Calu3 (cell line): ENCODE results near the gene TSTD2. TPM values are rescaled to one million over a fixed set of nuclear protein-coding genes. Genes with fewer than 3 reads are reported as not detected.

Experiments used
- BruUV-seq: library from RNA; stranded (reverse); fragments of 400-500 nt; replicated peaks from 2 replicates; lab custom pipeline; 2021; lab: Mats Ljungman, UMichigan
- CTCF ChIA-PET: fragments of 300-600 bp; sonication (Branson Sonifier 250); formaldehyde crosslinking; loops from one replicate; lab custom pipeline; 2022; ENCODE audit warnings: antibody characterized with exemption; lab: Charles Lee
- DNase-seq: peaks from one replicate; pipeline ENCODE4 v3.0.0; 2022
- H3K27ac Mint-ChIP-seq: one replicate; pipeline ENCODE4 v1.8.0; 2022; ENCODE audit warnings: mixed read lengths; ENCODE audit not compliant: unreplicated experiment
- H3K27me3 Mint-ChIP-seq: one replicate; pipeline ENCODE4 v1.8.0; 2022; ENCODE audit warnings: mixed read lengths; ENCODE audit not compliant: unreplicated experiment
- H3K36me3 Mint-ChIP-seq: one replicate; pipeline ENCODE4 v1.8.0; 2022; ENCODE audit warnings: mild to moderate bottlenecking, moderate library complexity, mixed read lengths; ENCODE audit not compliant: insufficient read depth, unreplicated experiment
- H3K4me1 Mint-ChIP-seq: one replicate; pipeline ENCODE4 v1.8.0; 2022; ENCODE audit warnings: mild to moderate bottlenecking, low read depth, mixed read lengths; ENCODE audit not compliant: unreplicated experiment
- H3K4me3 Mint-ChIP-seq: one replicate; pipeline ENCODE4 v1.8.0; 2022; ENCODE audit warnings: mild to moderate bottlenecking, low read depth, moderate library complexity, mixed read lengths; ENCODE audit not compliant: unreplicated experiment
- H3K9me3 Mint-ChIP-seq: one replicate; pipeline ENCODE4 v1.8.0; 2022; ENCODE audit warnings: low read depth, mixed read lengths; ENCODE audit not compliant: unreplicated experiment
- intact Hi-C: fragments of 100-400 bp; cut with micrococcal nuclease; formaldehyde crosslinking; loops from one replicate; pipeline ENCODE4 v1.10.0; 2022; ENCODE audit not compliant: unreplicated experiment
- total RNA-seq: library from RNA; stranded (reverse); gene quantifications from 2 replicates; pipeline ENCODE4 v1.2.3, GENCODE V29; 2022
- TF ChIP-seq, protein P1 (sequence below): fragments of 200-600 bp; IDR thresholded peaks from one replicate; pipeline ENCODE4 v1.8.0; 2022; ENCODE audit warnings: antibody characterized with exemption; ENCODE audit not compliant: unreplicated experiment

Gene TSTD2
- total RNA-seq, 1 experiment from 2014 or later, result 12.6 TPM

DNA sequence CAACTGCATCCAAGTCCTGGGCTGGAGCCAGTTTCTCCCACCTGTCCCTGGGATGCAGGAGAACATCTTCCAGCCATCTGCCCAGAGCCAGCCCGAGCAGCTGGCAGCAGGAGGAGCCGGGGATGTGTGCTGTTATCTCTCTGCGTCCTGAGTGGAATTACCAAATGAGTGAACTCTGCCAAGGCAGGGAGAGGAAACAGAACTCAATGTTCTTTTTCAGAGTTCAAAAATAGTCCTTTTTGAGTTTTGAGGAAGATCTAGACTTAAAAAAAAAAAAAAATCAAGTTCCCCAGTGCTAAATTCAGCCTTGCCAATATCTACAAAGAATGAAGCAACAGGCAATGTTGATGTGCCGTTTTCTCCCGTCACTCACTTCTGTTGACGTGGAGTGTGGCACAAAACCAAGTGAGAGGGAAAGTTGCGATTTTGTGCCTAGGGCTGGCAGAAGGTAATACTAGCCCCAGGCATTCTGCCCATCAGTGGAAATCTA lies 75.5 kb downstream of the TSTD2 start:
- intact Hi-C loops, result no loop called here
- Mint-ChIP-seq H3K4me1 (no peaks in the 10 kb centered on the region), H3K27ac (no peak overlapping the region), H3K27me3 (peaks cover 59% of the 10 kb centered on the region), H3K4me3 (no peak overlapping the region), H3K9me3 (no peaks in the 10 kb centered on the region), H3K36me3 (peaks cover 6% of the 10 kb centered on the region)
- CTCF ChIA-PET, result no interaction called here
- DNase-seq, result no peak
- no TSS peak for BruUV-seq
- TF ChIP-seq, protein P1, sequence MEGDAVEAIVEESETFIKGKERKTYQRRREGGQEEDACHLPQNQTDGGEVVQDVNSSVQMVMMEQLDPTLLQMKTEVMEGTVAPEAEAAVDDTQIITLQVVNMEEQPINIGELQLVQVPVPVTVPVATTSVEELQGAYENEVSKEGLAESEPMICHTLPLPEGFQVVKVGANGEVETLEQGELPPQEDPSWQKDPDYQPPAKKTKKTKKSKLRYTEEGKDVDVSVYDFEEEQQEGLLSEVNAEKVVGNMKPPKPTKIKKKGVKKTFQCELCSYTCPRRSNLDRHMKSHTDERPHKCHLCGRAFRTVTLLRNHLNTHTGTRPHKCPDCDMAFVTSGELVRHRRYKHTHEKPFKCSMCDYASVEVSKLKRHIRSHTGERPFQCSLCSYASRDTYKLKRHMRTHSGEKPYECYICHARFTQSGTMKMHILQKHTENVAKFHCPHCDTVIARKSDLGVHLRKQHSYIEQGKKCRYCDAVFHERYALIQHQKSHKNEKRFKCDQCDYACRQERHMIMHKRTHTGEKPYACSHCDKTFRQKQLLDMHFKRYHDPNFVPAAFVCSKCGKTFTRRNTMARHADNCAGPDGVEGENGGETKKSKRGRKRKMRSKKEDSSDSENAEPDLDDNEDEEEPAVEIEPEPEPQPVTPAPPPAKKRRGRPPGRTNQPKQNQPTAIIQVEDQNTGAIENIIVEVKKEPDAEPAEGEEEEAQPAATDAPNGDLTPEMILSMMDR, result no peak

DNA sequence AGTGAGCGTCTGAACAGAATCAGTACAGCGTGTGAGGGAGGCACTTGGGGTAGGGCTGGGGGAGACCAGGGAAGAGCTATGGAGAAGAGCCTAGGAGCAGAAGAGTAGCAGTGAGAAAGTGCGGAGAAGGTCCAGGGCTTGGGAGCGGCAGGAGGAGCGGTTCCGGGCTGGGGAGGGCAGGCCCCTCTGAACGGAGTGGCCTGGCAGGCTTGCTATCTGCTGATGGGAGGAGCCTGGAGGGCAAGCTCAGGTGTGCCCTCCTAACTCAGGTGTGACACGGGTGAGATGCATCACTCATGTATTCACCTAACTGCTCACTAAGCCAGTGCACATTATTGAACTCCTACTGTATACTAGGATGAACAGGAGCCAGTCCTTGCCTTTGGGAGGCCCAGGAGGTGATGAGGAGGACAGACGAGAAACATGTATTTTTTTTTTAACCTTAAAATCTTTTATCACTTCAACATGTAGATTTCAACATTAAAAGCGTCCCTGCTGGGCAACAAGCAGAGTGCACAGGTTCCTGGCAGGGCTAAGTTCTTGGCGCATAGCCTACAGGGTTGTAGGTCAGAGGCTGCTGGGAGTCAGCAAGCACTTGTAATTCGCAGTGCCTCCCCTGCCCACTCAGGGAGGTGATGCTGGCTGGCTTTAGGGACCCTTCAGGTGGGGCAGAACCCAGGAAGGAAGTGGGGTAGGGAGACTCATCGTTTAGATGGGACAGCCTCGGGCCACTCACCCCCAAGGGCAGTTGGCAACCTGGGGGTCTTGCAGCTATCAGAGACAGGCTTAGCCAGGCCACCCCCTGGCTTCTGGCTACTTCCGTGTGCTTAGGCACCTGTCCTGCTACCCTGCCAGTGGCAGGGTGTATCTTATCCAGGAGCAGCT lies 76.2 kb downstream of the TSTD2 start:
- Mint-ChIP-seq H3K36me3 (peaks cover 6% of the 10 kb centered on the region), H3K27me3 (peaks cover 60% of the 10 kb centered on the region), H3K9me3 (no peaks in the 10 kb centered on the region), H3K4me1 (no peaks in the 10 kb centered on the region), H3K27ac (no peak overlapping the region), H3K4me3 (no peak overlapping the region)
- CTCF ChIA-PET, result no interaction called here
- DNase-seq, result no peak
- intact Hi-C loops, result no loop called here
- BruUV-seq, result no TSS peak
- TF ChIP-seq, protein P1, result no peak

DNA sequence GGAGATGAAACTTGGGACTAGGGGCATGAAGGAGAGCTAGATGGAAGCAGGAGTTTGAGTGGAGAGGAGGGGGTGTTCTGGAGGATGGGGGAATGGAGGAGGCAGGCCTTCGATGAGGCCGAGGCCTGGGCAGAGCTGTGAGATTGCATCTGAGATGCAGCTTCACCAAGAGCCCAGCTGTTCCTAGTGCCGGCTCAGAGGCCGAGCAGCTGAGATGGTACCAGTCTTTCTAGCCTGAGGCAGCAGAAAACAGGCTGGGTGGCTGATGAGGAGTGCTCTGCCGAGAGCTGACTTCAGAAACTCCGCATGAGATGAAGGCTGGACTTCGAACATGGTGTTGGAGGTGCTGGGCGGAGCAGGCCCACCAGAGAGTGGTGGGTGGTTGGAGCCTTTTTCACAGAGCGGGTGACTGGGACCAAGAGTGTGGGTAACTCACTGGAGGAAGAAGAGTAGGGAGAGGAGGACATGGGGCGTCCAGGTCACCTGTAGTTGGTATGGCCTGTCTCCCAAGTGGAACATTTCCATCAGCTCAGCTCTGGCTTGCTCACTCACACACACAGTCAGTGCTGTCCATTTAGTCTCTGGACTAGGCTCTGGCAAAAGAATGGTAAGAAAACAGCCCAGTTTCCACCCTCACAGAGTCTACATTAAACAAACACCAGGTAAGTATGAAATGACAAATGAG lies 77.0 kb downstream of the TSTD2 start:
- DNase-seq, result no peak
- BruUV-seq, result no TSS peak
- Mint-ChIP-seq H3K4me1 (no peaks in the 10 kb centered on the region), H3K9me3 (no peaks in the 10 kb centered on the region), H3K4me3 (no peak overlapping the region), H3K27me3 (peaks cover 55% of the 10 kb centered on the region), H3K36me3 (peaks cover 6% of the 10 kb centered on the region), H3K27ac (no peak overlapping the region)
- intact Hi-C loops, result no loop called here
- CTCF ChIA-PET, result interaction anchor here (0.6 kb wide), 1 partner anchor 60 kb away, joined by 3 read pairs; no protein-coding TSS in a partner anchor
- TF ChIP-seq, protein P1, result no peak

DNA sequence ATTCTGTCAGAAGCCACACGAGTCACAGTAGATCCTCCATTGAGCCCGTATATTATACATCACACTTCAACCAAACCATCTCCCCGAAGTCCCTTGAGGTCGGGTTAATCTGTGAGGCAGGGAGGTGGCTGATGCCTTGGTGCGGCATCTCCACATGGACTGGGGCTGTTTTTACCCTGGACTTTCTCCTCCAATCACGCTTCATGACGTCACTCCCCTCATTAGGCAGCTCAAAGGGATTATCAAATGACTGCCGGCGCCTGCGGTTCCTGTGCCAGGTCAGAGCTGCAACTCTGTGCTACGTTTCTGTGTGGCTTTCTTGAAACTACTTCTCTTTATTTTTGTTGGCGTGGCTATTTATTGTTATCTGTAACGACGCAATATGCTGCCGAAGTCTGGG lies 78.0 kb downstream of the TSTD2 start:
- no peaks in the 10 kb centered on the region for H3K9me3 Mint-ChIP-seq
- peaks cover 6% of the 10 kb centered on the region for H3K36me3 Mint-ChIP-seq
- no TSS peak for BruUV-seq
- DNase-seq, result no peak
- CTCF ChIA-PET, result no interaction called here
- TF ChIP-seq, protein P1, result no peak
- H3K4me1 Mint-ChIP-seq, result no peaks in the 10 kb centered on the region
- peaks cover 53% of the 10 kb centered on the region for H3K27me3 Mint-ChIP-seq
- intact Hi-C loops, result no loop called here
- H3K27ac Mint-ChIP-seq, result no peak overlapping the region
- no peak overlapping the region for H3K4me3 Mint-ChIP-seq
